Measurements from ENCODE around the gene SPSB1. TPM values are rescaled to one million over a fixed set of nuclear protein-coding genes. Genes with fewer than 3 reads are reported as not detected.
A peak's percentile ranks its signal among the peaks of the same experiment; 100 is the strongest.

SPSB1 gene
- total RNA-seq, 1 donor from 2014 or later, result 5.6 TPM

- Mint-ChIP-seq H3K4me3 (peak overlapping the region; percentile 74), H3K27ac (peak overlapping the region; percentile 81), H3K27me3 (no peaks in the 10 kb centered on the region), H3K36me3 (peaks cover 5% of the 10 kb centered on the region), H3K4me1 (ENCODE audit: unreplicated experiment) (peaks cover 16% of the 10 kb centered on the region), H3K9me3 (peaks cover 15% of the 10 kb centered on the region)
- no peak for DNase-seq (ENCODE audit: extremely low spot score, unreplicated experiment)
- TF ChIP-seq CTCF (conservative IDR thresholded peaks at IDR 0.05), result no peak
These were observed 2.8 kb upstream of the SPSB1 start for GRCh38 chr1:9289711-9290485.

- TF ChIP-seq CTCF (conservative IDR thresholded peaks at IDR 0.05), result no peak
- no peaks in the 10 kb centered on the region for H3K27me3 Mint-ChIP-seq
- peaks cover 6% of the 10 kb centered on the region for H3K9me3 Mint-ChIP-seq
- peak overlapping the region; percentile 81 for H3K27ac Mint-ChIP-seq
- peaks cover 28% of the 10 kb centered on the region for H3K4me1 Mint-ChIP-seq (ENCODE audit: unreplicated experiment)
- H3K4me3 Mint-ChIP-seq, result peak overlapping the region; percentile 86
- peaks cover 5% of the 10 kb centered on the region for H3K36me3 Mint-ChIP-seq
- DNase-seq (ENCODE audit: extremely low spot score, unreplicated experiment), result no peak
These were observed 757 bp upstream of the SPSB1 start for GRCh38 chr1:9291914-9292360.

- no peak overlapping the region for H3K27ac Mint-ChIP-seq
- H3K9me3 Mint-ChIP-seq, result peaks cover 6% of the 10 kb centered on the region
- H3K36me3 Mint-ChIP-seq, result peaks cover 5% of the 10 kb centered on the region
- DNase-seq (ENCODE audit: extremely low spot score, unreplicated experiment), result no peak
- TF ChIP-seq CTCF (conservative IDR thresholded peaks at IDR 0.05), result no peak
- H3K4me3 Mint-ChIP-seq, result no peak overlapping the region
- H3K27me3 Mint-ChIP-seq, result no peaks in the 10 kb centered on the region
- H3K4me1 Mint-ChIP-seq (ENCODE audit: unreplicated experiment), result peaks cover 36% of the 10 kb centered on the region
These were observed 493 bp downstream of the SPSB1 start for GRCh38 chr1:9293241-9293532.

GRCh38 chr1:9293533-9294404 lies 1.1 kb downstream of the SPSB1 start:
- DNase-seq (ENCODE audit: extremely low spot score, unreplicated experiment), result no peak
- H3K27ac Mint-ChIP-seq, result no peak overlapping the region
- H3K4me1 Mint-ChIP-seq (ENCODE audit: unreplicated experiment), result peaks cover 36% of the 10 kb centered on the region
- H3K27me3 Mint-ChIP-seq, result no peaks in the 10 kb centered on the region
- TF ChIP-seq CTCF (conservative IDR thresholded peaks at IDR 0.05), result no peak
- H3K36me3 Mint-ChIP-seq, result peaks cover 4% of the 10 kb centered on the region
- H3K4me3 Mint-ChIP-seq, result no peak overlapping the region
- H3K9me3 Mint-ChIP-seq, result peaks cover 5% of the 10 kb centered on the region

- Mint-ChIP-seq H3K9me3 (no peaks in the 10 kb centered on the region), H3K27ac (no peak overlapping the region), H3K4me1 (ENCODE audit: unreplicated experiment) (peaks cover 32% of the 10 kb centered on the region), H3K27me3 (no peaks in the 10 kb centered on the region), H3K36me3 (no peaks in the 10 kb centered on the region), H3K4me3 (no peak overlapping the region)
- TF ChIP-seq CTCF (conservative IDR thresholded peaks at IDR 0.05), result no peak
- DNase-seq (ENCODE audit: extremely low spot score, unreplicated experiment), result no peak
These were observed 1.7 kb downstream of the SPSB1 start for GRCh38 chr1:9294405-9294773.
